IMR-90 (cell line): Measurements from ENCODE around the gene SLC9A1. TPM values are rescaled to one million over a fixed set of nuclear protein-coding genes. Genes with fewer than 3 reads are reported as not detected.

ENCODE experiments used
- ATAC-seq: fragments of 200-7000 bp; cut with Tn5 transposase; 2 replicates; pipeline ENCODE4 v1.9.1; 2020; ENCODE audit warnings: low read depth, mild to moderate bottlenecking, moderate library complexity
- BruUV-seq: library from RNA; stranded (reverse); fragments of 400-500 nt; replicated peaks from 2 replicates; lab custom pipeline; 2021; lab: Mats Ljungman, UMichigan
- CTCF ChIA-PET: fragments of 300-600 bp; formaldehyde crosslinking; extraction: SDS; loops from one replicate; lab custom pipeline; 2021; ENCODE audit warnings: antibody characterized with exemption; lab: Yijun Ruan, JAX
- POLR2A ChIA-PET: fragments of 300-600 bp; sonication (Branson Sonifier 250); formaldehyde crosslinking; loops from one replicate; lab custom pipeline; 2022; ENCODE audit warnings: antibody characterized with exemption; ENCODE audit not compliant: unreplicated experiment; lab: Charles Lee
- DNase-seq: peaks from one replicate; pipeline ENCODE4 v3.0.0; 2013
- H2AFZ ChIP-seq: replicated peaks from 2 replicates; pipeline ENCODE3; 2013; ENCODE audit warnings: low read length, mild to moderate bottlenecking; ENCODE audit not compliant: poor library complexity
- H2AK5ac ChIP-seq: 2 replicates; pipeline ENCODE4 v1.6.1; 2013; ENCODE audit warnings: low read depth, low read length, inconsistent platforms
- H2AK9ac ChIP-seq: replicated peaks from 2 replicates; pipeline ENCODE3; 2013; ENCODE audit warnings: mild to moderate bottlenecking, low read depth, low read length, moderate library complexity; ENCODE audit not compliant: poor library complexity
- H2BK120ac ChIP-seq: 2 replicates; pipeline ENCODE4 v1.6.1; 2013; ENCODE audit warnings: low read depth, low read length, inconsistent platforms
- H2BK15ac ChIP-seq: 3 replicates; pipeline ENCODE4 v1.6.1; 2013; ENCODE audit warnings: low read depth, low read length, inconsistent platforms
- H2BK20ac ChIP-seq: 2 replicates; pipeline ENCODE4 v1.6.1; 2013; ENCODE audit warnings: low read depth, mild to moderate bottlenecking, inconsistent platforms, low read length, moderate library complexity
- H2BK5ac ChIP-seq: 2 replicates; pipeline ENCODE4 v1.6.1; 2013; ENCODE audit warnings: mild to moderate bottlenecking, low read depth, low read length, inconsistent platforms; ENCODE audit not compliant: poor library complexity, severe bottlenecking
- H3K14ac ChIP-seq: replicated peaks from 2 replicates; pipeline ENCODE4 v1.6.1; 2013; ENCODE audit warnings: low read depth, low read length, inconsistent platforms
- H3K18ac ChIP-seq: 2 replicates; pipeline ENCODE4 v1.6.1; 2013; ENCODE audit warnings: low read depth, low read length, control low read depth
- H3K23ac ChIP-seq: 2 replicates; pipeline ENCODE4 v1.6.1; 2013; ENCODE audit warnings: low read depth, low read length, inconsistent platforms
- H3K27ac ChIP-seq: 2 replicates; pipeline ENCODE4 v1.5.1; 2013; ENCODE audit warnings: mild to moderate bottlenecking, control low read depth, low read length; ENCODE audit not compliant: insufficient read depth
- H3K27me3 ChIP-seq: 2 replicates; pipeline ENCODE4 v1.6.1; 2013; ENCODE audit warnings: low read length; ENCODE audit not compliant: control insufficient read depth, insufficient read depth
- H3K36me3 ChIP-seq: 2 replicates; pipeline ENCODE4 v1.6.1; 2013; ENCODE audit warnings: low read length, mixed read lengths; ENCODE audit not compliant: control insufficient read depth, insufficient read depth
- H3K4ac ChIP-seq: 2 replicates; pipeline ENCODE4 v1.6.1; 2013; ENCODE audit warnings: low read depth, low read length, inconsistent platforms
- H3K4me1 ChIP-seq: 2 replicates; pipeline ENCODE4 v1.6.1; 2013; ENCODE audit warnings: low read length, mixed read lengths; ENCODE audit not compliant: control insufficient read depth, insufficient read depth
- H3K4me2 ChIP-seq: 2 replicates; pipeline ENCODE4 v1.6.1; 2013; ENCODE audit warnings: low read depth, mild to moderate bottlenecking, control low read depth, low read length, moderate library complexity
- H3K4me3 ChIP-seq: 2 replicates; pipeline ENCODE4 v1.5.1; 2013; ENCODE audit warnings: low read depth, mild to moderate bottlenecking, control low read depth, low read length, moderate library complexity; ENCODE audit not compliant: insufficient read depth
- H3K56ac ChIP-seq: 2 replicates; pipeline ENCODE4 v1.6.1; 2013; ENCODE audit warnings: low read length, inconsistent platforms; ENCODE audit not compliant: insufficient read depth; ENCODE audit errors: extremely low read depth
- H3K79me1 ChIP-seq, 2 experiments: 2 replicates each; pipeline ENCODE4 v1.6.1; 2013; ENCODE audit warnings: low read length in 2 of 2, inconsistent platforms in 1 of 2, low read depth in 1 of 2
- H3K9ac ChIP-seq: 2 replicates; pipeline ENCODE4 v1.6.1; 2013; ENCODE audit warnings: low read depth, low read length, control low read depth
- H3K9me1 ChIP-seq: 2 replicates; pipeline ENCODE4 v1.6.1; 2013; ENCODE audit warnings: low read length, inconsistent platforms; ENCODE audit not compliant: insufficient read depth
- H3K9me3 ChIP-seq: 2 replicates; pipeline ENCODE4 v1.6.1; 2013; ENCODE audit warnings: low read length; ENCODE audit not compliant: control insufficient read depth, insufficient read depth
- H4K20me1 ChIP-seq: 2 replicates; pipeline ENCODE4 v1.6.1; 2013; ENCODE audit warnings: low read length, inconsistent platforms; ENCODE audit not compliant: insufficient read depth
- H4K5ac ChIP-seq: 2 replicates; pipeline ENCODE4 v1.6.1; 2013; ENCODE audit warnings: mild to moderate bottlenecking, low read depth, low read length, control low read depth
- H4K8ac ChIP-seq, 2 experiments: 2 replicates each; pipeline ENCODE4 v1.6.1; 2013; ENCODE audit warnings: low read depth in 2 of 2, low read length in 2 of 2, control low read depth in 1 of 2, inconsistent platforms in 1 of 2
- H4K91ac ChIP-seq: 2 replicates; pipeline ENCODE4 v1.6.1; 2013; ENCODE audit warnings: low read depth, low read length, inconsistent platforms; ENCODE audit not compliant: insufficient read depth
- BHLHE40 ChIP-seq: fragments of 150-350 bp; IDR thresholded peaks from 2 replicates; pipeline ENCODE4 v1.6.1; 2016; ENCODE audit warnings: mild to moderate bottlenecking, low read depth, low read length
- CEBPB ChIP-seq: IDR thresholded peaks from 2 replicates; pipeline ENCODE4 v1.6.1; 2012; ENCODE audit warnings: low read depth, low read length, improper control_type of control experiment
- CHD1 ChIP-seq: IDR thresholded peaks from 2 replicates; pipeline ENCODE4 v1.6.1; 2012; ENCODE audit warnings: low read depth, low read length, improper control_type of control experiment
- FOS ChIP-seq: fragments of 150-350 bp; IDR thresholded peaks from 2 replicates; pipeline ENCODE4 v1.6.1; 2016; ENCODE audit warnings: low read depth, low read length
- MAFK ChIP-seq: IDR thresholded peaks from 2 replicates; pipeline ENCODE4 v1.6.1; 2012; ENCODE audit warnings: low read depth, low read length, improper control_type of control experiment
- MAZ ChIP-seq: IDR thresholded peaks from 2 replicates; pipeline ENCODE4 v1.6.1; 2012; ENCODE audit warnings: low read depth, mild to moderate bottlenecking, low read length, improper control_type of control experiment, moderate library complexity, borderline replicate concordance
- MXI1 ChIP-seq: IDR thresholded peaks from 2 replicates; pipeline ENCODE4 v1.6.1; 2012; ENCODE audit warnings: low read depth, mild to moderate bottlenecking, low read length, moderate library complexity, borderline replicate concordance
- NFE2L2 ChIP-seq: fragments of 150-350 bp; IDR thresholded peaks from 2 replicates; pipeline ENCODE4 v1.6.1; 2016; ENCODE audit warnings: low read depth, mild to moderate bottlenecking, low read length
- POLR2A ChIP-seq: IDR thresholded peaks from 2 replicates; pipeline ENCODE4 v1.6.1; 2012; ENCODE audit warnings: mild to moderate bottlenecking, low read depth, low read length
- RAD21 ChIP-seq: IDR thresholded peaks from 2 replicates; pipeline ENCODE4 v1.6.1; 2012; ENCODE audit warnings: low read length, improper control_type of control experiment
- RCOR1 ChIP-seq: IDR thresholded peaks from 2 replicates; pipeline ENCODE4 v1.6.1; 2012; ENCODE audit warnings: mild to moderate bottlenecking, low read length, improper control_type of control experiment; ENCODE audit not compliant: insufficient replicate concordance
- RFX5 ChIP-seq: IDR thresholded peaks from 2 replicates; pipeline ENCODE4 v1.8.0; 2012; ENCODE audit warnings: low read depth, mild to moderate bottlenecking, low read length, moderate library complexity
- SMC3 ChIP-seq: fragments of 150-350 bp; IDR thresholded peaks from 2 replicates; pipeline ENCODE4 v1.6.1; 2016; ENCODE audit warnings: low read depth, mild to moderate bottlenecking, antibody characterized with exemption, low read length, moderate library complexity
- WGBS, 2 experiments: methylation state at CpG; one replicate each; pipeline versions ENCODE4 v1.1.5 to v1.1.7; 2013; ENCODE audit warnings: missing lambda C conversion rate in 2 of 2; ENCODE audit not compliant: insufficient read length in 1 of 2; ENCODE audit errors: extremely low coverage in 2 of 2; 5-methylcytosine and 5-hydroxymethylcytosine counted together
- dilution Hi-C: fragments of 300-500 bp; cut with HindIII; formaldehyde crosslinking; loops from one replicate; pipeline ENCODE4 v1.14.3; 2018; ENCODE audit warnings: low sequenced_read_pairs; ENCODE audit not compliant: unreplicated experiment
- in situ Hi-C: fragments of 300-500 bp; cut with MboI; formaldehyde crosslinking; loops from 3 replicates; pipeline ENCODE4 v1.14.3; 2019; ENCODE audit warnings: low sequenced_read_pairs, inconsistent platforms, mixed read lengths
- intact Hi-C: fragments of 100-400 bp; cut with micrococcal nuclease; formaldehyde crosslinking; loops from 2 replicates; pipeline ENCODE4 v1.10.0; 2022
- polyA plus RNA-seq, 3 experiments: library from polyadenylated mRNA; depleted of rRNA; stranded (reverse); fragments of >200 nt; gene quantifications; 2 replicates each; pipeline ENCODE4 v1.2.3, GENCODE V29; 2012; ENCODE audit warnings: low replicate concordance in 1 of 3
- total RNA-seq: library from RNA; depleted of rRNA; stranded (reverse); fragments of >200 nt; gene quantifications from 2 replicates; pipeline ENCODE4 v1.2.3, GENCODE V29; 2012
- TF ChIP-seq, protein P1 (sequence below): conservative IDR thresholded peaks from 2 replicates; pipeline ENCODE4 v1.5.1; 2012; ENCODE audit warnings: mild to moderate bottlenecking, low read depth, low read length, improper control_type of control experiment
- TF ChIP-seq, protein P2 (sequence below): fragments of 150-350 bp; IDR thresholded peaks from 2 replicates; pipeline ENCODE4 v1.6.1; 2016; ENCODE audit warnings: low read depth, mild to moderate bottlenecking, low read length, moderate library complexity, borderline replicate concordance

The SLC9A1 gene
- total and polyA plus RNA-seq, 2 of the 4 experiments (the other 2 are of a cell fraction) = 2.0 to 21.2 TPM

DNA sequence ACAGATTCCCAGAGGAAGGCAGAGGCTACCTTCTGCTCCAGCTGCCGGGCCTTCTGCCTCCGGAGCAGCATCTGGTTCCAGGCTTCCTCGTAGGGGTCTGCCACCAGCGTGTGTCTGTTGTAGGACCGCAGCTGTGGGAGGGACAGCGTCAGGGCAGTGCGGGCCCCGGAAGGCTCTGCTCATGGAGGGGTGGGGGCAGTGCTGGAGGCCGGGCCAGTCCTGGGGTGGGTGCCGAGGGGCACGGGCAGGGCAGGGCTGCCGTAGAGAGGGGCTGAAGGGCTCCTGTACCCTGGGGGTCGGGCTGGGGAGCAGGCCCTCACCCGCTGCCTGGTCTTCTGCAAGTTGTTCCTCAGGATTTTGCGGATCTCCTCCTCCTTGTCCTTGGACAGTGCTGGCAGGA, 53.2 kb downstream of the SLC9A1 start:
- Histone ChIP-seq H3K9ac (no peak overlapping the region), H3K56ac (no peak overlapping the region), H2AK5ac (no peak overlapping the region), H3K79me1 (peaks cover 0 to 6% of the 10 kb centered on the region in 2 experiments; a peak in 1 of 4 replicates), H2BK20ac (no peak overlapping the region), H2AK9ac (no peak overlapping the region), H3K9me1 (0 out of 2 replicates have a peak, but pooled peaks cover 7% of the 10 kb centered on the region), H3K18ac (no peak overlapping the region), H4K91ac (no peak overlapping the region), H3K27me3 (no peaks in the 10 kb centered on the region), H4K5ac (no peak overlapping the region), H3K4me3 (no peak overlapping the region), H3K27ac (no peak overlapping the region), H3K36me3 (peaks cover 11% of the 10 kb centered on the region), H2BK5ac (no peak overlapping the region), H3K23ac (no peak overlapping the region), H3K4ac (no peak overlapping the region), H4K20me1 (no peaks in the 10 kb centered on the region), H3K4me2 (no peak overlapping the region), H3K4me1 (peaks cover 16% of the 10 kb centered on the region), H4K8ac (no peak overlapping the region), H3K14ac (no peak overlapping the region), H2AFZ (no peak overlapping the region), H2BK120ac (no peak overlapping the region), H2BK15ac (no peak overlapping the region), H3K9me3 (no peaks in the 10 kb centered on the region)
- no peak for DNase-seq
- TF ChIP-seq POLR2A (no peak), RCOR1 (no peak), CEBPB (no peak), RFX5 (no peak), RAD21 (no peak), SMC3 (no peak), MAZ (no peak), NFE2L2 (no peak), FOS (no peak), CHD1 (no peak), MAFK (no peak), BHLHE40 (no peak), MXI1 (no peak)
- TF ChIP-seq, protein P1, sequence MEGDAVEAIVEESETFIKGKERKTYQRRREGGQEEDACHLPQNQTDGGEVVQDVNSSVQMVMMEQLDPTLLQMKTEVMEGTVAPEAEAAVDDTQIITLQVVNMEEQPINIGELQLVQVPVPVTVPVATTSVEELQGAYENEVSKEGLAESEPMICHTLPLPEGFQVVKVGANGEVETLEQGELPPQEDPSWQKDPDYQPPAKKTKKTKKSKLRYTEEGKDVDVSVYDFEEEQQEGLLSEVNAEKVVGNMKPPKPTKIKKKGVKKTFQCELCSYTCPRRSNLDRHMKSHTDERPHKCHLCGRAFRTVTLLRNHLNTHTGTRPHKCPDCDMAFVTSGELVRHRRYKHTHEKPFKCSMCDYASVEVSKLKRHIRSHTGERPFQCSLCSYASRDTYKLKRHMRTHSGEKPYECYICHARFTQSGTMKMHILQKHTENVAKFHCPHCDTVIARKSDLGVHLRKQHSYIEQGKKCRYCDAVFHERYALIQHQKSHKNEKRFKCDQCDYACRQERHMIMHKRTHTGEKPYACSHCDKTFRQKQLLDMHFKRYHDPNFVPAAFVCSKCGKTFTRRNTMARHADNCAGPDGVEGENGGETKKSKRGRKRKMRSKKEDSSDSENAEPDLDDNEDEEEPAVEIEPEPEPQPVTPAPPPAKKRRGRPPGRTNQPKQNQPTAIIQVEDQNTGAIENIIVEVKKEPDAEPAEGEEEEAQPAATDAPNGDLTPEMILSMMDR = no peak
- TF ChIP-seq, protein P2, sequence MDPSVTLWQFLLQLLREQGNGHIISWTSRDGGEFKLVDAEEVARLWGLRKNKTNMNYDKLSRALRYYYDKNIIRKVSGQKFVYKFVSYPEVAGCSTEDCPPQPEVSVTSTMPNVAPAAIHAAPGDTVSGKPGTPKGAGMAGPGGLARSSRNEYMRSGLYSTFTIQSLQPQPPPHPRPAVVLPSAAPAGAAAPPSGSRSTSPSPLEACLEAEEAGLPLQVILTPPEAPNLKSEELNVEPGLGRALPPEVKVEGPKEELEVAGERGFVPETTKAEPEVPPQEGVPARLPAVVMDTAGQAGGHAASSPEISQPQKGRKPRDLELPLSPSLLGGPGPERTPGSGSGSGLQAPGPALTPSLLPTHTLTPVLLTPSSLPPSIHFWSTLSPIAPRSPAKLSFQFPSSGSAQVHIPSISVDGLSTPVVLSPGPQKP = no peak
- ChIA-PET POLR2A (no interaction called here), CTCF (interaction anchor here (0.6 to 1.3 kb wide), 4 partner anchors 56 to 182 kb away, joined by 3 to 13 read pairs (median 4); no protein-coding TSS in a partner anchor)
- no TSS peak for BruUV-seq
- in situ Hi-C loops (loop anchor here (5.0 to 10.0 kb wide), 2 partner anchors 181 to 293 kb away; partner anchors contain the start of gene GPR3), intact Hi-C loops (loop anchor here (1.0 to 5.0 kb wide), 3 partner anchors 97 to 291 kb away; partner anchors contain the start of gene GPR3), dilution Hi-C loops (no loop called here)
- no peak for ATAC-seq
- 100% methylated on average over 2 of the region's 15 CpGs; no CpG with 5 or more reads in 1 of the 2 experiments for WGBS, 2 experiments
